Ectodermal cell (in vitro differentiated cells): Measurements from ENCODE around the gene CST6. TPM values are rescaled to one million over a fixed set of nuclear protein-coding genes. Genes with fewer than 3 reads are reported as not detected.

Experiments
- H3K27ac ChIP-seq: 2 replicates; pipeline ENCODE4 v1.7.0; 2013; ENCODE audit warnings: mild to moderate bottlenecking, low read depth, low read length; ENCODE audit not compliant: insufficient read depth, poor library complexity, severe bottlenecking
- H3K27me3 ChIP-seq: 2 replicates; pipeline ENCODE4 v1.7.0; 2013; ENCODE audit warnings: mild to moderate bottlenecking, low read length; ENCODE audit not compliant: insufficient read depth, control insufficient read depth, poor library complexity, severe bottlenecking
- H3K36me3 ChIP-seq: one replicate; pipeline ENCODE4 v1.7.0; 2013; ENCODE audit warnings: low read length; ENCODE audit not compliant: control insufficient read depth, insufficient read depth
- H3K4me1 ChIP-seq: one replicate; pipeline ENCODE4 v1.7.0; 2013; ENCODE audit warnings: low read length; ENCODE audit not compliant: control insufficient read depth, insufficient read depth
- H3K4me3 ChIP-seq: 2 replicates; pipeline ENCODE4 v1.7.0; 2013; ENCODE audit warnings: low read depth, low read length, control low read depth; ENCODE audit not compliant: insufficient read depth
- H3K9me3 ChIP-seq: 2 replicates; pipeline ENCODE4 v1.7.0; 2013; ENCODE audit warnings: mild to moderate bottlenecking, low read length, moderate library complexity; ENCODE audit not compliant: control insufficient read depth
- WGBS, 2 experiments: methylation state at CpG; one replicate each; pipeline ENCODE4 v1.1.7; 2013; ENCODE audit warnings: missing lambda C conversion rate in 2 of 2; 5-methylcytosine and 5-hydroxymethylcytosine counted together
- polyA plus RNA-seq, 4 experiments: library from polyadenylated mRNA; stranded (reverse); fragments of 50-300 nt; gene quantifications; one replicate each; pipeline ENCODE4 v1.2.3, GENCODE V29; 2013

CST6 gene
- not detected for polyA plus RNA-seq (2013, experiment 1 of 4)
- polyA plus RNA-seq (2013, experiment 2 of 4), result not detected
- polyA plus RNA-seq (2013, experiment 3 of 4), result not detected
- 0.32 TPM for polyA plus RNA-seq (2013, experiment 4 of 4)

GRCh38 chr11:66011785-66012303, at the start of gene CST6:
Gene CST6 (plus strand): TSS chr11:66012008. CDS start chr11:66012045, 37 bp downstream.
- Histone ChIP-seq H3K9me3 (no peaks in the 10 kb centered on the region), H3K36me3 (no peaks in the 10 kb centered on the region), H3K27ac (no peak within 1 kb of the TSS), H3K4me1 (peaks cover 13% of the 10 kb centered on the region), H3K27me3 (peaks cover 15% of the 10 kb centered on the region), H3K4me3 (no peak within 1 kb of the TSS)
- 71 to 75% methylated on average over 61 of the region's 61 CpGs for WGBS, 2 experiments

- WGBS, 2 experiments, result 11 to 12% methylated on average over 13 of the region's 13 CpGs
- Histone ChIP-seq H3K9me3 (no peaks in the 10 kb centered on the region), H3K36me3 (peaks cover 31% of the 10 kb centered on the region), H3K27me3 (no peaks in the 10 kb centered on the region), H3K27ac (no peak overlapping the region), H3K4me1 (peaks cover 9% of the 10 kb centered on the region), H3K4me3 (peak overlapping the region; percentile 92)
These were observed 49.7 kb upstream of the CST6 start for GRCh38 chr11:65962141-65962564.

- no peak overlapping the region for H3K4me3 ChIP-seq
- H3K36me3 ChIP-seq, result peaks cover 46% of the 10 kb centered on the region
These were observed 46.9 kb upstream of the CST6 start for GRCh38 chr11:65964906-65965305.

GRCh38 chr11:65965986-65966762, 45.6 kb upstream of the CST6 start:
- peaks cover 50% of the 10 kb centered on the region for H3K36me3 ChIP-seq
- no peaks in the 10 kb centered on the region for H3K9me3 ChIP-seq
- H3K27ac ChIP-seq, result no peak overlapping the region
- peaks cover 9% of the 10 kb centered on the region for H3K4me1 ChIP-seq
- H3K27me3 ChIP-seq, result no peaks in the 10 kb centered on the region
- 96 to 97% methylated on average over 36 of the region's 36 CpGs for WGBS, 2 experiments
- no peak overlapping the region for H3K4me3 ChIP-seq

More at GRCh38 chr11:65964906-65965305, 46.9 kb upstream of the CST6 start:
- H3K4me1 ChIP-seq, result peaks cover 9% of the 10 kb centered on the region
- H3K27ac ChIP-seq, result no peak overlapping the region
- H3K27me3 ChIP-seq, result no peaks in the 10 kb centered on the region
- H3K9me3 ChIP-seq, result no peaks in the 10 kb centered on the region
- 90 to 91% methylated on average over 10 of the region's 10 CpGs for WGBS, 2 experiments

- peaks cover 7% of the 10 kb centered on the region for H3K4me1 ChIP-seq
- no peaks in the 10 kb centered on the region for H3K9me3 ChIP-seq
- no peak overlapping the region for H3K4me3 ChIP-seq
- no peaks in the 10 kb centered on the region for H3K27me3 ChIP-seq
- no peak overlapping the region for H3K27ac ChIP-seq
- WGBS, 2 experiments, result 96 to 97% methylated on average over 30 of the region's 30 CpGs
- H3K36me3 ChIP-seq, result peaks cover 50% of the 10 kb centered on the region
These were observed 44.4 kb upstream of the CST6 start for GRCh38 chr11:65967329-65967934.

GRCh38 chr11:65968600-65969482, 43.0 kb upstream of the CST6 start:
- Histone ChIP-seq H3K4me1 (no peaks in the 10 kb centered on the region), H3K36me3 (peaks cover 57% of the 10 kb centered on the region), H3K9me3 (no peaks in the 10 kb centered on the region), H3K27me3 (no peaks in the 10 kb centered on the region), H3K27ac (no peak overlapping the region), H3K4me3 (no peak overlapping the region)
- WGBS, 2 experiments, result 95% methylated on average over 15 of the region's 15 CpGs

GRCh38 chr11:65972116-65972515, 39.7 kb upstream of the CST6 start:
- H3K36me3 ChIP-seq, result peaks cover 31% of the 10 kb centered on the region

GRCh38 chr11:65973439-65974110, 38.2 kb upstream of the CST6 start:
- H3K9me3 ChIP-seq, result no peaks in the 10 kb centered on the region
- H3K4me3 ChIP-seq, result no peak overlapping the region
- 92 to 93% methylated on average over 13 of the region's 13 CpGs for WGBS, 2 experiments
- H3K4me1 ChIP-seq, result no peaks in the 10 kb centered on the region
- peaks cover 40% of the 10 kb centered on the region for H3K36me3 ChIP-seq
- H3K27ac ChIP-seq, result no peak overlapping the region
- no peaks in the 10 kb centered on the region for H3K27me3 ChIP-seq

More at GRCh38 chr11:65972116-65972515, 39.7 kb upstream of the CST6 start:
- Histone ChIP-seq H3K9me3 (no peaks in the 10 kb centered on the region), H3K27ac (no peak overlapping the region), H3K4me1 (no peaks in the 10 kb centered on the region), H3K27me3 (no peaks in the 10 kb centered on the region), H3K4me3 (no peak overlapping the region)
- 95 to 96% methylated on average over 7 of the region's 8 CpGs for WGBS, 2 experiments

- Histone ChIP-seq H3K36me3 (peaks cover 28% of the 10 kb centered on the region), H3K27ac (no peak overlapping the region), H3K4me1 (no peaks in the 10 kb centered on the region), H3K4me3 (no peak overlapping the region), H3K27me3 (no peaks in the 10 kb centered on the region), H3K9me3 (no peaks in the 10 kb centered on the region)
- WGBS, 2 experiments, result 95 to 96% methylated on average over 9 of the region's 9 CpGs
These were observed 36.0 kb upstream of the CST6 start for GRCh38 chr11:65975771-65976170.
